ENCODE measurements around the gene HDGFL2. TPM values are rescaled to one million over a fixed set of nuclear protein-coding genes. Genes with fewer than 3 reads are reported as not detected.

HDGFL2 gene
- total and polyA plus RNA-seq, 7 donors, result 32.3 to 56.4 (median 44.6) TPM

DNA sequence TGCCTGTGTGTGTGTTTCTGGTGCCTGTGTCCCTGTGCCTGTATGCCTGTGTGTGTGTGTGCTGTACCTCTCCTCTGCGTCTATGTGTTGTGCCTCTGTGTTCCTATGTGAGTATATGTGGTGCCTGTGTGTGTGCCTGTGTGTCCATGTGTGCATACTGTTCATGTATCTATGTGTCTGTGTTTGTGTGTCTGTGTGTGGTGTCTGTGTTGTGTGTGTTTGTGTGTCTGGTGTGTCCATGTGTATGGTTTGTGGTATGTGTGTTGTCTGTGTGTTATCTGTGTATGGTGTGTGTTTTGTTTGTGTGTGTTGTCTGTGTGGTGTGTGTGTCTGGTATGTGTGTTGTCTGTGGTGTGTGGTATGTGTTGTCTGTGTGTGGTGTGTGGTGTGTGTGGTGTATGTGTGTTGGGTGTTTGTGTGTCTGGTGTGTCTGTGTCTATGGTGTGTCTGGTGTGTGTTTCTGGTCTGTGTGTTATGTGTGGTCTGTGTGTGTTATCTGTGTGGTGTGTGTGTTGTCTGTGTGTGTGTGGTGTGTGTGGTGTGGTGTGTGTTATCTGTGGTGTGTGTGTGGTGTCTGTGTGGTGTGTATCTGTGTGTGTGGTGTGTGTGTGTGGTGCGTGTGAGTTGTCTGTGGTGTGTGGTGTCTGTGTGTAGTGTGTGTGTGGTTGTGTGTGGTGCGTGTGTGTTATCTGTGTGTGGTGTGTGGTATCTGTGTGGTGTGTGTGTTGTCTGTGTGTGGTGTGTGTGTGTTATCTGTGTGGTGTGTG lies 20.4 kb downstream of the HDGFL2 start:
- ATAC-seq (no peak), DNase-seq (no peak)
- 95 to 97% (median 96%) methylated on average over 3 of the region's 3 CpGs for WGBS, 3 donors
- no peaks in the 10 kb centered on the region for H3K9me3 ChIP-seq
- TF ChIP-seq, protein P1, sequence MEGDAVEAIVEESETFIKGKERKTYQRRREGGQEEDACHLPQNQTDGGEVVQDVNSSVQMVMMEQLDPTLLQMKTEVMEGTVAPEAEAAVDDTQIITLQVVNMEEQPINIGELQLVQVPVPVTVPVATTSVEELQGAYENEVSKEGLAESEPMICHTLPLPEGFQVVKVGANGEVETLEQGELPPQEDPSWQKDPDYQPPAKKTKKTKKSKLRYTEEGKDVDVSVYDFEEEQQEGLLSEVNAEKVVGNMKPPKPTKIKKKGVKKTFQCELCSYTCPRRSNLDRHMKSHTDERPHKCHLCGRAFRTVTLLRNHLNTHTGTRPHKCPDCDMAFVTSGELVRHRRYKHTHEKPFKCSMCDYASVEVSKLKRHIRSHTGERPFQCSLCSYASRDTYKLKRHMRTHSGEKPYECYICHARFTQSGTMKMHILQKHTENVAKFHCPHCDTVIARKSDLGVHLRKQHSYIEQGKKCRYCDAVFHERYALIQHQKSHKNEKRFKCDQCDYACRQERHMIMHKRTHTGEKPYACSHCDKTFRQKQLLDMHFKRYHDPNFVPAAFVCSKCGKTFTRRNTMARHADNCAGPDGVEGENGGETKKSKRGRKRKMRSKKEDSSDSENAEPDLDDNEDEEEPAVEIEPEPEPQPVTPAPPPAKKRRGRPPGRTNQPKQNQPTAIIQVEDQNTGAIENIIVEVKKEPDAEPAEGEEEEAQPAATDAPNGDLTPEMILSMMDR (IDR thresholded peaks at IDR 0.05), result no peak
- no peak overlapping the region for H3K4me3 ChIP-seq
- peaks cover 4 to 69% of the 10 kb centered on the region in 2 donors for H3K36me3 ChIP-seq (ENCODE audit: insufficient read depth in 1 of 2, low read depth in 1 of 2)
- no peaks in the 10 kb centered on the region for H3K27me3 ChIP-seq (ENCODE audit: insufficient read depth in 3 of 3, low read length in 2 of 3)
- no peak overlapping the region for H3K27ac ChIP-seq
- no peaks in the 10 kb centered on the region for H3K4me1 ChIP-seq
- intact Hi-C loops (cut with DNase I), result no loop called here

DNA sequence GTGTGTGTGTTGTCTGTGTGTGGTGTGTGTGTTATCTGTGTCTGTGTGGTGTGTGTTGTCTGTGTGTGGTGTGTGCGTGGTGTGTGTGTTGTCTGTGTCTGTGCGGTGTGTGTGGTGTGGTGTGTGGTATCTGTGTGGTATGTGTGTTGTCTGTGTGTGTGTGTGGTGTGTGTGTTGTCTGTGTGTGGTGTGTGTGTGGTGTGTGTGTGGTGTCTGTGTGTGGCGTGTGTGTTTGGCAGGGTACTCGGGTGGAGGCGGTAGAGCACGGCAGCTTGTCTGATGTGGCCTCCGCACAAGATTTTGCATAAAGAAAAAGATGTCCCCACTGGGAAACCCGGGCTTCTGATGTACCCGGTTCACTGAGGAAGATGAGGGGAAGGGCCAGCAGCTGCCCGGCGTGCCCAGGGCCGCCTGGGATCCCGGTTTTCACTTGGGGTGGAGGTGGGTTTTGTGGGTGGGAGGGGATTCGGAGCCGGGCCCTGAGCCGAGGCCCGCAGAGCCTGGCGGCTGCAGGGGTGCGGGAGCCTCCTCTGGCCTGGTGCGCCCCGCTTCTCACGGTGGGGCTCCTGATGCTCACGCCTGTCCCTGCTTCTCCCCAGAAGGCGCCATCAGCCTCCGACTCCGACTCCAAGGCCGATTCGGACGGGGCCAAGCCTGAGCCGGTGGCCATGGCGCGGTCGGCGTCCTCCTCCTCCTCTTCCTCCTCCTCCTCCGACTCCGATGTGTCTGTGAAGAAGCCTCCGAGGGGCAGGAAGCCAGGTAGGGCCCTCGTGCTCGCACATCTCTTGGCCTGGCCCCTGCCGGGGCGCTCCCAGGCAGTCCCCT lies 21.2 kb downstream of the HDGFL2 start:
- ATAC-seq, result no peak
- DNase-seq, result no peak
- Histone ChIP-seq H3K27ac (no peak overlapping the region), H3K27me3 (ENCODE audit: insufficient read depth in 3 of 3, low read length in 2 of 3) (no peaks in the 10 kb centered on the region), H3K36me3 (ENCODE audit: insufficient read depth in 1 of 2, low read depth in 1 of 2) (peaks cover 4 to 76% of the 10 kb centered on the region in 2 donors), H3K4me1 (no peaks in the 10 kb centered on the region), H3K4me3 (no peak overlapping the region), H3K9me3 (no peaks in the 10 kb centered on the region)
- intact Hi-C loops (cut with DNase I), result no loop called here
- TF ChIP-seq, protein P1 (IDR thresholded peaks at IDR 0.05), result no peak
- 94 to 95% (median 94%) methylated on average over 32 to 41 of the region's 41 CpGs for WGBS, 3 donors

DNA sequence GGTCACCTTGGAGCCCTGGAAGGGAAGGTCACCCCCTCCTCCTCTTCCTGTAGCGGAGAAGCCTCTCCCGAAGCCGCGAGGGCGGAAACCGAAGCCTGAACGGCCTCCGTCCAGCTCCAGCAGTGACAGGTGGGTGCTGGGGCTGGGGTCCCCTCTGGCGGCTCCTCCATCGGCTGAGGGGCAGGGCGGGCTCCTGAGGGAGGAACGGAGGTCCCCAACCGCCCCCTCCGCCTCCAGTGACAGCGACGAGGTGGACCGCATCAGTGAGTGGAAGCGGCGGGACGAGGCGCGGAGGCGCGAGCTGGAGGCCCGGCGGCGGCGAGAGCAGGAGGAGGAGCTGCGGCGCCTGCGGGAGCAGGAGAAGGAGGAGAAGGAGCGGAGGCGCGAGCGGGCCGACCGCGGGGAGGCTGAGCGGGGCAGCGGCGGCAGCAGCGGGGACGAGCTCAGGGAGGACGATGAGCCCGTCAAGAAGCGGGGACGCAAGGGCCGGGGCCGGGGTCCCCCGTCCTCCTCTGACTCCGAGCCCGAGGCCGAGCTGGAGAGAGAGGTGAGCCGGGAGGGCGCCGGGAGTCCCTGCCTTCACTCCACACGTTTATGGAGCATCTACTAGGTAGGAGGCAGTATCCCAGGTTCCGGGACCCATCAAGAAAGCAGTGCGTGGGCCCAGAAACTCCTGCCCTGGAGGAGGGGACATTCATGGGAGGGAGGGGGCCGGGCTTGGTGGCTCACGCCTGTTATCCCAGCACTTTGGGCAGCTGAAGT lies 22.0 kb downstream of the HDGFL2 start:
- no peak overlapping the region for H3K4me3 ChIP-seq
- TF ChIP-seq, protein P1 (IDR thresholded peaks at IDR 0.05), result no peak
- H3K27ac ChIP-seq, result no peak overlapping the region
- WGBS, 3 donors, result 96 to 97% (median 97%) methylated on average over 41 to 61 of the region's 61 CpGs
- ATAC-seq (no peak), DNase-seq (no peak)
- intact Hi-C loops (cut with DNase I), result no loop called here
- H3K9me3 ChIP-seq, result no peaks in the 10 kb centered on the region
- H3K4me1 ChIP-seq, result no peaks in the 10 kb centered on the region
- H3K27me3 ChIP-seq (ENCODE audit: insufficient read depth in 3 of 3, low read length in 2 of 3), result no peaks in the 10 kb centered on the region
- H3K36me3 ChIP-seq (ENCODE audit: insufficient read depth in 1 of 2, low read depth in 1 of 2), result peaks cover 4 to 76% of the 10 kb centered on the region in 2 donors

DNA sequence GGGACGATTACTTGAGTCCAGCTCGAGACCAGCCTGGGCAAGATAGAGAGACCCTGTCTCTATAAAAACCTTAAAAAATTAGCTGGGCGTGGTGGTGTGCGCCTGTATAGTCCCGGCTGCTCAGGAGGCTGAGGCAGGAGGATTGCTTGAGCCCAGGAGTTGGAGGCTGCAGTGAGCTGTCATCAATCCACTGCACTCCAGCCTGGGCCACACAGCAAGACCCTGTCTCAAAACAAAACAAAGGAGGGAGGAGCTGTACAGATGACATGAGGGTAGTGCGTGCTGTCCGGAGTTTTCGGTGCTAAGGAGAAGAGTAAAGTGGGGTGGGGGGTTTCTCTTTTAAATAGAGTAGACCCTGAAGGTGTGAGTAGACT lies 22.6 kb downstream of the HDGFL2 start:
- ATAC-seq, result no peak
- DNase-seq, result no peak
- TF ChIP-seq, protein P1 (IDR thresholded peaks at IDR 0.05), result no peak
- intact Hi-C loops (cut with DNase I), result no loop called here
- Histone ChIP-seq H3K4me3 (no peak overlapping the region), H3K4me1 (no peaks in the 10 kb centered on the region), H3K27ac (no peak overlapping the region), H3K36me3 (ENCODE audit: insufficient read depth in 1 of 2, low read depth in 1 of 2) (peaks cover 4 to 76% of the 10 kb centered on the region in 2 donors), H3K27me3 (ENCODE audit: insufficient read depth in 3 of 3, low read length in 2 of 3) (no peaks in the 10 kb centered on the region), H3K9me3 (no peaks in the 10 kb centered on the region)
- 93 to 96% (median 95%) methylated on average over 8 of the region's 8 CpGs for WGBS, 3 donors
